Stimulated activated memory B cell treated with anti-CD40 and anti-IgM and Interleukin-4, amounts not matched to agents 10 μg/mL and 1 μg/mL and 100 μg/mL, for 72 hours (primary cell): Measurements from ENCODE around the gene RCAN2.

Experiments
- ATAC-seq: fragments of 150-1000 bp; cut with Tn5 transposase; 2 replicates; pipeline ENCODE4 v1.10.0; 2021
- H3K27ac Mint-ChIP-seq: one replicate; pipeline ENCODE4 v1.8.0; 2022; ENCODE audit warnings: mild to moderate bottlenecking, mixed read lengths
- H3K27me3 Mint-ChIP-seq: one replicate; pipeline ENCODE4 v1.8.0; 2022; ENCODE audit warnings: mixed read lengths
- H3K36me3 Mint-ChIP-seq: one replicate; pipeline ENCODE4 v1.8.0; 2022; ENCODE audit warnings: mixed read lengths
- H3K4me1 Mint-ChIP-seq: one replicate; pipeline ENCODE4 v1.8.0; 2022; ENCODE audit warnings: mixed read lengths
- H3K4me3 Mint-ChIP-seq: one replicate; pipeline ENCODE4 v1.8.0; 2022; ENCODE audit warnings: mild to moderate bottlenecking, moderate library complexity, mixed read lengths
- H3K9me3 Mint-ChIP-seq: one replicate; pipeline ENCODE4 v1.8.0; 2022; ENCODE audit warnings: mixed read lengths

Gene RCAN2

GRCh38 chr6:46293641-46294316 is 197.5 kb downstream of the RCAN2 start:
- H3K9me3 Mint-ChIP-seq, result no peaks in the 10 kb centered on the region
- no peaks in the 10 kb centered on the region for H3K36me3 Mint-ChIP-seq
- H3K4me3 Mint-ChIP-seq, result no peak overlapping the region
- H3K27me3 Mint-ChIP-seq, result peaks cover 31% of the 10 kb centered on the region
- H3K4me1 Mint-ChIP-seq, result peaks cover 21% of the 10 kb centered on the region
- peak; percentile 57 for ATAC-seq
- H3K27ac Mint-ChIP-seq, result no peak overlapping the region

- no peaks in the 10 kb centered on the region for H3K9me3 Mint-ChIP-seq
- H3K27me3 Mint-ChIP-seq, result peaks cover 37% of the 10 kb centered on the region
- no peak overlapping the region for H3K4me3 Mint-ChIP-seq
- ATAC-seq, result no peak
- H3K27ac Mint-ChIP-seq, result no peak overlapping the region
- H3K4me1 Mint-ChIP-seq, result peaks cover 24% of the 10 kb centered on the region
- no peaks in the 10 kb centered on the region for H3K36me3 Mint-ChIP-seq
These were observed 199.4 kb downstream of the RCAN2 start for GRCh38 chr6:46291880-46292279.

GRCh38 chr6:46291275-46291633 is 200.0 kb downstream of the RCAN2 start:
- no peak overlapping the region for H3K27ac Mint-ChIP-seq
- no peaks in the 10 kb centered on the region for H3K36me3 Mint-ChIP-seq
- no peaks in the 10 kb centered on the region for H3K9me3 Mint-ChIP-seq
- peaks cover 37% of the 10 kb centered on the region for H3K27me3 Mint-ChIP-seq
- H3K4me1 Mint-ChIP-seq, result peaks cover 24% of the 10 kb centered on the region
- peak; percentile 65 for ATAC-seq
- H3K4me3 Mint-ChIP-seq, result no peak overlapping the region

- peaks cover 24% of the 10 kb centered on the region for H3K4me1 Mint-ChIP-seq
- no peaks in the 10 kb centered on the region for H3K36me3 Mint-ChIP-seq
- no peak overlapping the region for H3K27ac Mint-ChIP-seq
These were observed 200.6 kb downstream of the RCAN2 start for GRCh38 chr6:46290421-46291274.

GRCh38 chr6:46289898-46290297 is 201.4 kb downstream of the RCAN2 start:
- H3K27ac Mint-ChIP-seq, result no peak overlapping the region
- no peaks in the 10 kb centered on the region for H3K9me3 Mint-ChIP-seq
- H3K4me1 Mint-ChIP-seq, result peaks cover 24% of the 10 kb centered on the region
- H3K27me3 Mint-ChIP-seq, result peaks cover 37% of the 10 kb centered on the region
- no peaks in the 10 kb centered on the region for H3K36me3 Mint-ChIP-seq
- no peak overlapping the region for H3K4me3 Mint-ChIP-seq
- no peak for ATAC-seq

More at GRCh38 chr6:46290421-46291274, 200.6 kb downstream of the RCAN2 start:
- peaks cover 37% of the 10 kb centered on the region for H3K27me3 Mint-ChIP-seq
- H3K9me3 Mint-ChIP-seq, result no peaks in the 10 kb centered on the region
- no peak overlapping the region for H3K4me3 Mint-ChIP-seq
- no peak for ATAC-seq

GRCh38 chr6:46288835-46289234 is 202.4 kb downstream of the RCAN2 start:
- Mint-ChIP-seq H3K9me3 (no peaks in the 10 kb centered on the region), H3K4me3 (no peak overlapping the region), H3K36me3 (no peaks in the 10 kb centered on the region), H3K27ac (no peak overlapping the region), H3K4me1 (peaks cover 22% of the 10 kb centered on the region), H3K27me3 (peaks cover 36% of the 10 kb centered on the region)
- ATAC-seq, result no peak

GRCh38 chr6:46287681-46288080 is 203.6 kb downstream of the RCAN2 start:
- ATAC-seq, result no peak
- Mint-ChIP-seq H3K4me3 (no peak overlapping the region), H3K36me3 (no peaks in the 10 kb centered on the region), H3K27me3 (peaks cover 31% of the 10 kb centered on the region), H3K27ac (no peak overlapping the region), H3K9me3 (no peaks in the 10 kb centered on the region), H3K4me1 (peaks cover 17% of the 10 kb centered on the region)

GRCh38 chr6:46287043-46287442 is 204.2 kb downstream of the RCAN2 start:
- H3K4me3 Mint-ChIP-seq, result no peak overlapping the region
- no peak for ATAC-seq
- no peaks in the 10 kb centered on the region for H3K9me3 Mint-ChIP-seq
- H3K36me3 Mint-ChIP-seq, result no peaks in the 10 kb centered on the region
- peaks cover 17% of the 10 kb centered on the region for H3K4me1 Mint-ChIP-seq
- H3K27me3 Mint-ChIP-seq, result peaks cover 31% of the 10 kb centered on the region
- no peak overlapping the region for H3K27ac Mint-ChIP-seq

- Mint-ChIP-seq H3K4me1 (peaks cover 5% of the 10 kb centered on the region), H3K27ac (no peak overlapping the region), H3K27me3 (peaks cover 13% of the 10 kb centered on the region), H3K4me3 (no peak overlapping the region), H3K36me3 (no peaks in the 10 kb centered on the region), H3K9me3 (no peaks in the 10 kb centered on the region)
- no peak for ATAC-seq
These were observed 206.8 kb downstream of the RCAN2 start for GRCh38 chr6:46284475-46284874.

- H3K9me3 Mint-ChIP-seq, result no peaks in the 10 kb centered on the region
- H3K27me3 Mint-ChIP-seq, result no peaks in the 10 kb centered on the region
- H3K4me3 Mint-ChIP-seq, result no peak overlapping the region
- no peak for ATAC-seq
- no peaks in the 10 kb centered on the region for H3K4me1 Mint-ChIP-seq
- H3K36me3 Mint-ChIP-seq, result no peaks in the 10 kb centered on the region
- no peak overlapping the region for H3K27ac Mint-ChIP-seq
These were observed 210.1 kb downstream of the RCAN2 start for GRCh38 chr6:46281110-46281509.

GRCh38 chr6:46279874-46280273 is 211.4 kb downstream of the RCAN2 start:
- Mint-ChIP-seq H3K27me3 (no peaks in the 10 kb centered on the region), H3K4me3 (no peak overlapping the region), H3K9me3 (no peaks in the 10 kb centered on the region), H3K36me3 (no peaks in the 10 kb centered on the region), H3K4me1 (no peaks in the 10 kb centered on the region), H3K27ac (no peak overlapping the region)
- no peak for ATAC-seq

GRCh38 chr6:46276576-46277142 is 214.6 kb downstream of the RCAN2 start:
- Mint-ChIP-seq H3K4me1 (no peaks in the 10 kb centered on the region), H3K4me3 (no peak overlapping the region), H3K27me3 (peaks cover 8% of the 10 kb centered on the region), H3K27ac (no peak overlapping the region), H3K36me3 (no peaks in the 10 kb centered on the region), H3K9me3 (no peaks in the 10 kb centered on the region)
- ATAC-seq, result no peak

- peaks cover 8% of the 10 kb centered on the region for H3K27me3 Mint-ChIP-seq
- no peak overlapping the region for H3K4me3 Mint-ChIP-seq
- H3K36me3 Mint-ChIP-seq, result no peaks in the 10 kb centered on the region
- no peak for ATAC-seq
- H3K4me1 Mint-ChIP-seq, result no peaks in the 10 kb centered on the region
- no peak overlapping the region for H3K27ac Mint-ChIP-seq
- no peaks in the 10 kb centered on the region for H3K9me3 Mint-ChIP-seq
These were observed 216.7 kb downstream of the RCAN2 start for GRCh38 chr6:46274502-46274901.

GRCh38 chr6:46273911-46274310 is 217.3 kb downstream of the RCAN2 start:
- peaks cover 8% of the 10 kb centered on the region for H3K27me3 Mint-ChIP-seq
- H3K36me3 Mint-ChIP-seq, result no peaks in the 10 kb centered on the region
- H3K4me3 Mint-ChIP-seq, result no peak overlapping the region
- no peaks in the 10 kb centered on the region for H3K9me3 Mint-ChIP-seq
- ATAC-seq, result no peak
- no peaks in the 10 kb centered on the region for H3K4me1 Mint-ChIP-seq
- no peak overlapping the region for H3K27ac Mint-ChIP-seq

GRCh38 chr6:46271728-46272127 is 219.5 kb downstream of the RCAN2 start:
- Mint-ChIP-seq H3K4me3 (no peak overlapping the region), H3K9me3 (no peaks in the 10 kb centered on the region), H3K27ac (no peak overlapping the region), H3K27me3 (peaks cover 8% of the 10 kb centered on the region), H3K4me1 (no peaks in the 10 kb centered on the region), H3K36me3 (no peaks in the 10 kb centered on the region)
- ATAC-seq, result no peak

GRCh38 chr6:46271107-46271506 is 220.1 kb downstream of the RCAN2 start:
- no peaks in the 10 kb centered on the region for H3K36me3 Mint-ChIP-seq
- H3K27me3 Mint-ChIP-seq, result peaks cover 8% of the 10 kb centered on the region
- no peaks in the 10 kb centered on the region for H3K9me3 Mint-ChIP-seq
- no peak for ATAC-seq
- no peaks in the 10 kb centered on the region for H3K4me1 Mint-ChIP-seq
- no peak overlapping the region for H3K27ac Mint-ChIP-seq
- H3K4me3 Mint-ChIP-seq, result no peak overlapping the region
